Astrocyte (in vitro differentiated cells and primary cell): ENCODE measurements around the gene FOLR1.

Source experiments
- CTCF ChIP-seq: IDR thresholded peaks from 2 replicates; pipeline ENCODE4 v1.5.1; 2011; ENCODE audit warnings: low read depth, mild to moderate bottlenecking, inconsistent platforms, low read length, moderate library complexity; ENCODE audit not compliant: insufficient read depth
- EZH2 ChIP-seq: IDR thresholded peaks from 2 replicates; pipeline ENCODE4 v1.6.1; 2012; ENCODE audit warnings: mild to moderate bottlenecking, low read length, inconsistent platforms; ENCODE audit not compliant: insufficient read depth

- TF ChIP-seq EZH2 (no peak), CTCF (no peak)
These were observed 40.5 kb downstream of the FOLR1 start for GRCh38 chr11:72232260-72233055.
